Mucosa of stomach (tissue), 1 donor: ENCODE measurements around the gene MCM10.
"Not testable (repeated sequence)": the region's sequence is repeated elsewhere in the genome, so short reads cannot be mapped to it uniquely, and the experiment has no call there.

Experiments used
- H3K27me3 ChIP-seq: one replicate; pipeline ENCODE4 v1.7.0; 2013; ENCODE audit warnings: mild to moderate bottlenecking, low read length; ENCODE audit not compliant: control insufficient read depth, insufficient read depth
- H3K36me3 ChIP-seq: one replicate; pipeline ENCODE4 v1.7.0; 2013; ENCODE audit warnings: low read length; ENCODE audit not compliant: control insufficient read depth, insufficient read depth
- H3K4me1 ChIP-seq: one replicate; pipeline ENCODE4 v1.7.0; 2013; ENCODE audit warnings: mild to moderate bottlenecking, low read length; ENCODE audit not compliant: control insufficient read depth, insufficient read depth
- H3K4me3 ChIP-seq: one replicate; pipeline ENCODE4 v1.7.0; 2013; ENCODE audit warnings: low read length
- H3K9ac ChIP-seq: one replicate; pipeline ENCODE4 v1.7.0; 2013; ENCODE audit warnings: mild to moderate bottlenecking, low read length, moderate library complexity
- H3K9me3 ChIP-seq: one replicate; pipeline ENCODE4 v1.7.0; 2013; ENCODE audit warnings: mild to moderate bottlenecking, low read length, moderate library complexity; ENCODE audit not compliant: control insufficient read depth
- donor health status: Pancreatic carcinoma.

The MCM10 gene

DNA sequence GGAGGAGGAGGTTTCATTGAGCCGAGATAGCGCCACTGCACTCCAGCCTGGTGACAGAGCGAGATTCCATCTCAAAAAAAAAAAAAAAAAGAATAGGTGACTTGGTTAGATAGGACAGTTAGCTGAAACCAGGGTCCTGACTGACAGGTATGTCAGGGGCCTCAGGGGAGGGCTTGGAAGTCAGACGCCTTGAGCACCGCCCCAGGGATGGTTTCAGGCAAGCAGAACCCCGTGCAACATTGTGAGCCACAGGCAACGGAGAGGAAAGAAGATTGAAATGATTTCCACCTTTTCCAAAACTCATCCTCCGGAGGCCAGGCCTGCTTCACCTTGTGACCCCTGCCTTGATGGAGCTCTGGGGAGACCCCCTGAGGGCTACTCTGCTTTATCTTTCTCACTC is 64.2 kb downstream of the MCM10 start:
- Histone ChIP-seq H3K27me3 (no peaks in the 10 kb centered on the region), H3K9me3 (no peaks in the 10 kb centered on the region), H3K4me1 (no peaks in the 10 kb centered on the region), H3K9ac (no peak overlapping the region), H3K36me3 (no peaks in the 10 kb centered on the region), H3K4me3 (no peak overlapping the region)

DNA sequence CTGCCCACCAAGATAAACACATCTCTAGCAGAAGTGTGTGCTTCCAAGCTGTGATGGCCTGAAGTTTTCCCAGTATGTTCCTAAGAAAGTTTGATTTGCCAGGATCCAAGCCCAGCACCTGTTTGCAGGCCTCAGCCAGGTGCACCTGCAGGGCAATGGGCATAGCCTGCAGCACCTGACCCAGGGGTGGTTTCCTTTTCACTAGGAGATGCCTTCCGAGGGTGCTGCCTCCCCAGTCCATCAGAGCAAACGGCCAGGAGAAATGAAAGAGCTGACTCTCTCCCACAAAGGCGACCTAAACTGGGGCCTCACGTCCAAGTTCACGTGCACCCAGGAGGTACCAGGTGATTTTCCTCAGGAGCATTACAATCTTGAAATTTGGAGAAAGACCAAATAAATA is 65.7 kb downstream of the MCM10 start:
- no peaks in the 10 kb centered on the region for H3K4me1 ChIP-seq
- H3K27me3 ChIP-seq: peaks cover 3% of the 10 kb centered on the region
- no peaks in the 10 kb centered on the region for H3K9me3 ChIP-seq
- no peak overlapping the region for H3K9ac ChIP-seq
- H3K36me3 ChIP-seq: no peaks in the 10 kb centered on the region
- H3K4me3 ChIP-seq: no peak overlapping the region

DNA sequence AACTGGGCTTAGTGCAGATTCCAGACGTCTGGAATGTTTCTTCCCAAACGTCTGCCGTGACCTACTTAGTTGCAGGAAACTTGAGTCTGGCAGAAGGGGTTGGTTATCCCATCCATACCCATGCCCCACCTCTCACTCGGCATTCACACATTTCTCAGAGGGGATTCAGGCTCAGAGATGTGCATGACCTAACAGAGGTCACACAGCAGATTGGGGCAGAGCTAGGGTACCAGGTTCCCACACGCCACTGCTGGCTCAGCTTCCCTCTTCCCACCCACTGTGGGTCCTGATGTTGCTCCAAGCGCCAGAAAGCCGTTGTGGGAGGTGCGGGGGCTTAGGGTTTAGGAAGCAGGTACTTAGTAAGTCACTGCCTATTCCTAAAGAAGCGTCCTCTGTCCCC is 69.8 kb downstream of the MCM10 start:
- H3K9ac ChIP-seq: no peak overlapping the region
- H3K9me3 ChIP-seq: no peaks in the 10 kb centered on the region
- no peaks in the 10 kb centered on the region for H3K36me3 ChIP-seq
- H3K4me1 ChIP-seq: no peaks in the 10 kb centered on the region
- H3K4me3 ChIP-seq: no peak overlapping the region
- H3K27me3 ChIP-seq: peaks cover 10% of the 10 kb centered on the region

DNA sequence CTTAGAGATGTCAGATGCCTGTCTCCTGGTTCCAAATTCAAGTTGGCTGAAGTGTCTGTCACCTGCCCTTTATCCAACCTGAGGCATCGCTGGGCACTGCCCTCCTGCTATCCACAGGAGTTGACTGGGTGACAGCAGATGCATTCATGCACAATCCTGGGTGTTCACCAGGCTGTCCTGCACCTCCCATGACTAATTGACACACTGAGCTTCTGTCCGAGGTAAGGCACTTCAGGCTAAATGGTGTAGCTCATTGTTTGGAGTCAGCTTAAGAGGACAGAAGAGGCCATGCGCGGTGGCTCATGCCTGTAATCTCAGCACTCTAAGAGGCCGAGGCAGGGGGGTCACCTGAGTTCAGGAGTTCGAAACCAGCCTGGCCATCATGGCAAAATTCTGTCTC is 70.5 kb downstream of the MCM10 start:
- no peaks in the 10 kb centered on the region for H3K4me1 ChIP-seq
- no peak overlapping the region for H3K9ac ChIP-seq
- no peak overlapping the region for H3K4me3 ChIP-seq
- peaks cover 10% of the 10 kb centered on the region for H3K27me3 ChIP-seq
- H3K9me3 ChIP-seq: no peaks in the 10 kb centered on the region
- H3K36me3 ChIP-seq: no peaks in the 10 kb centered on the region

- Histone ChIP-seq H3K4me1 (no peaks in the 10 kb centered on the region), H3K4me3 (no peak overlapping the region), H3K36me3 (no peaks in the 10 kb centered on the region), H3K9ac (no peak overlapping the region), H3K9me3 (no peaks in the 10 kb centered on the region), H3K27me3 (peaks cover 10% of the 10 kb centered on the region)
These were observed 72.0 kb downstream of the MCM10 start for GRCh38 chr10:13233358-13233757.

- Histone ChIP-seq H3K4me1 (no peaks in the 10 kb centered on the region), H3K9ac (no peak within 1 kb of the TSS), H3K36me3 (no peaks in the 10 kb centered on the region), H3K27me3 (peaks cover 10% of the 10 kb centered on the region), H3K4me3 (no peak within 1 kb of the TSS), H3K9me3 (no peaks in the 10 kb centered on the region)
These were observed 72.8 kb downstream of the MCM10 start, which contains the start of gene UCMA for GRCh38 chr10:13234172-13234571. Gene UCMA (minus strand): TSS chr10:13234374. CDS start chr10:13234258, 116 bp downstream.

DNA sequence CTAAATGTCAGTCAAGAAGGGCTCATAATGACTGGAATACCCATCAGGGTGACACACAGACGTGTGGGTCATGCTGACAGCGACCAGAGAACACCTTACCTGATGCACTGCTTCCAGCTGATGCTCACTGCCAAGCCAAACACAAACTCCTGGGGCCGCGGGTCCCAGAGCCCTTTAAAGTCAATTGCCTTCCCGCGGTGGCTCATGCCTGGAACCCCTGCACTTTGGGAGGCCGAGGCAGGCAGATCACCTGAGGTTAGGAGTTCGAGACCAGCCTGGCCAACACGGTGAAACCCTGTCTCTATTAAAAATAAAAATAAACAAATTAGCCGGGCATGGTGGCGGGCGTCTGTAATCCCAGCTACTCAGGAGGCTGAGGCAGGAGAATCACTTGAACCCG is 73.4 kb downstream of the MCM10 start:
- not testable (repeated sequence) for H3K9ac ChIP-seq, H3K9me3 ChIP-seq, H3K36me3 ChIP-seq, H3K4me1 ChIP-seq, H3K27me3 ChIP-seq, H3K4me3 ChIP-seq

DNA sequence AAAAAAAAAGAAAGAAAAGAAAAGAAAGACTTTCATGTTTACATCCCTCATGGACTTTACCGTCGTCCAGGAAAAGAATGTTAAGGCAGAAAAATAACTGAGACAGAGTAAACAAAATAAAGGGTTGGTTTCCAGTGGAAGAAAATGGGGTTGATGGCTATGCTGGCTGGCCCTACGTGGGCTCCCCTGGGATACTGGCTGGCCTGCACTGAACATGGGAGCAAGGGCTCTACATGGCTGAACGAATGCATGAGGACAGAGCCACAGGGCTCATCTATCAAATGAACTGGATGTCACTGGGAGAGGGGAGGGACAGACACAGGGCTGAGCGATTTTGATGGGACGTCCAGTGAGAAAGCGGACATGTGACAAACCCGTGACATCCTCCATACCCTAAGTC is 75.3 kb downstream of the MCM10 start:
- Histone ChIP-seq H3K4me3 (no peak overlapping the region), H3K36me3 (no peaks in the 10 kb centered on the region), H3K27me3 (peaks cover 7% of the 10 kb centered on the region), H3K9ac (no peak overlapping the region), H3K9me3 (no peaks in the 10 kb centered on the region), H3K4me1 (no peaks in the 10 kb centered on the region)

GRCh38 chr10:13238271-13239077 is 77.1 kb downstream of the MCM10 start:
- peaks cover 7% of the 10 kb centered on the region for H3K27me3 ChIP-seq
- H3K9ac ChIP-seq: no peak overlapping the region
- H3K36me3 ChIP-seq: no peaks in the 10 kb centered on the region
- no peak overlapping the region for H3K4me3 ChIP-seq
- no peaks in the 10 kb centered on the region for H3K9me3 ChIP-seq
- no peaks in the 10 kb centered on the region for H3K4me1 ChIP-seq

GRCh38 chr10:13239923-13240322 is 78.6 kb downstream of the MCM10 start:
- Histone ChIP-seq H3K4me1 (no peaks in the 10 kb centered on the region), H3K9ac (no peak overlapping the region), H3K9me3 (no peaks in the 10 kb centered on the region), H3K27me3 (no peaks in the 10 kb centered on the region), H3K4me3 (no peak overlapping the region), H3K36me3 (no peaks in the 10 kb centered on the region)

GRCh38 chr10:13241613-13242012 is 80.3 kb downstream of the MCM10 start:
- no peaks in the 10 kb centered on the region for H3K4me1 ChIP-seq
- no peaks in the 10 kb centered on the region for H3K9me3 ChIP-seq
- H3K9ac ChIP-seq: no peak overlapping the region
- no peaks in the 10 kb centered on the region for H3K36me3 ChIP-seq
- H3K4me3 ChIP-seq: no peak overlapping the region
- no peaks in the 10 kb centered on the region for H3K27me3 ChIP-seq

- H3K27me3 ChIP-seq, H3K9ac ChIP-seq, H3K36me3 ChIP-seq, H3K9me3 ChIP-seq, H3K4me1 ChIP-seq, H3K4me3 ChIP-seq: not testable (repeated sequence)
These were observed 80.9 kb downstream of the MCM10 start for GRCh38 chr10:13242260-13242659.

DNA sequence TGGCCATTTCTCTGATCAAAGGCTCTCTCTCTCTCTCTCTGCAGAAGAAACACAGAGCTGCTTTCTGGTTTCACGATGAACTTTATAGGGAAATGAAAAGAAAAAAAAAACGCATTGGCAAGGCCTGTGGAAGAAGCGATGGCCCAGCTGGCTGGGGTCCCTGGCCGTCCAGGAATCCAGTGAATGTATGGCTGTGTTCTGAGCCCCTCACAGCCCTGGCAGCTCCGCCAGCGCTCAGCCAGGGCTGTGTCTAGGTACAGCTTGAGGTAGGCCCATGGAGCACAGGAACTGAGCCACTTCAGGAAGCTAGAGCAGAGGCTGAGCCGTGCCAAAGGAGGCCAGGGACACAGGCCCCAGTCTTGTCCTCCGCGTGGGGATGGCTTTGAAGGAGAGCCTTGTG is 85.9 kb downstream of the MCM10 start:
- no peak overlapping the region for H3K4me3 ChIP-seq
- H3K9me3 ChIP-seq: no peaks in the 10 kb centered on the region
- H3K36me3 ChIP-seq: no peaks in the 10 kb centered on the region
- no peaks in the 10 kb centered on the region for H3K27me3 ChIP-seq
- no peaks in the 10 kb centered on the region for H3K4me1 ChIP-seq
- H3K9ac ChIP-seq: no peak overlapping the region
